GM12873 (cell line): ENCODE measurements around the gene DTNB.

ENCODE experiments used
- CTCF ChIP-seq: IDR thresholded peaks from 2 replicates; pipeline ENCODE4 v1.5.1; 2012; ENCODE audit warnings: low read depth, mild to moderate bottlenecking, moderate library complexity, low read length, control low read depth; ENCODE audit not compliant: insufficient read depth; ENCODE audit errors: missing control alignments

DTNB gene

GRCh38 chr2:25328152-25329085 lies 345.0 kb downstream of the DTNB start:
- no peak for TF ChIP-seq CTCF
